Measurements from ENCODE around the gene RIPOR3. TPM values are rescaled to one million over a fixed set of nuclear protein-coding genes. Genes with fewer than 3 reads are reported as not detected.

Gene RIPOR3
- total RNA-seq, 4 donors from 2014 or later = 1.8 to 12.7 (median 4.9) TPM

GRCh38 chr20:50589548-50590347 lies 101.6 kb downstream of the RIPOR3 start:
- H3K4me3 ChIP-seq (ENCODE audit: low read depth, poor library complexity, severe bottlenecking) = no peak overlapping the region
- TF ChIP-seq, protein P1, sequence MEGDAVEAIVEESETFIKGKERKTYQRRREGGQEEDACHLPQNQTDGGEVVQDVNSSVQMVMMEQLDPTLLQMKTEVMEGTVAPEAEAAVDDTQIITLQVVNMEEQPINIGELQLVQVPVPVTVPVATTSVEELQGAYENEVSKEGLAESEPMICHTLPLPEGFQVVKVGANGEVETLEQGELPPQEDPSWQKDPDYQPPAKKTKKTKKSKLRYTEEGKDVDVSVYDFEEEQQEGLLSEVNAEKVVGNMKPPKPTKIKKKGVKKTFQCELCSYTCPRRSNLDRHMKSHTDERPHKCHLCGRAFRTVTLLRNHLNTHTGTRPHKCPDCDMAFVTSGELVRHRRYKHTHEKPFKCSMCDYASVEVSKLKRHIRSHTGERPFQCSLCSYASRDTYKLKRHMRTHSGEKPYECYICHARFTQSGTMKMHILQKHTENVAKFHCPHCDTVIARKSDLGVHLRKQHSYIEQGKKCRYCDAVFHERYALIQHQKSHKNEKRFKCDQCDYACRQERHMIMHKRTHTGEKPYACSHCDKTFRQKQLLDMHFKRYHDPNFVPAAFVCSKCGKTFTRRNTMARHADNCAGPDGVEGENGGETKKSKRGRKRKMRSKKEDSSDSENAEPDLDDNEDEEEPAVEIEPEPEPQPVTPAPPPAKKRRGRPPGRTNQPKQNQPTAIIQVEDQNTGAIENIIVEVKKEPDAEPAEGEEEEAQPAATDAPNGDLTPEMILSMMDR (IDR thresholded peaks at IDR 0.05) = no peak
- TF ChIP-seq POLR2A (IDR thresholded peaks at IDR 0.05) = no peak
- intact Hi-C loops (cut with DNase I; ENCODE audit: low total_unique reads) = loop anchor here (5.0 to 10.0 kb wide), 2 partner anchors 115 to 402 kb away; no protein-coding TSS in a partner anchor
- WGBS, 2 donors = 81 to 87% methylated on average over 20 of the region's 20 CpGs
- DNase-seq (ENCODE audit: low spot score in 2 of 2) = no peak

- DNase-seq (ENCODE audit: low spot score in 2 of 2) = peak in 1 of 2 donors; percentile 56
- no peak for TF ChIP-seq POLR2A (IDR thresholded peaks at IDR 0.05)
- TF ChIP-seq, protein P1 (IDR thresholded peaks at IDR 0.05) = peak in 1 of 3 donors; percentile 83
- H3K4me3 ChIP-seq (ENCODE audit: low read depth, poor library complexity, severe bottlenecking) = no peak overlapping the region
- WGBS, 2 donors = 39 to 49% methylated on average over 12 of the region's 12 CpGs
- intact Hi-C loops (cut with DNase I; ENCODE audit: low total_unique reads) = loop anchor here (5.0 to 10.0 kb wide), 2 partner anchors 113 to 401 kb away; no protein-coding TSS in a partner anchor
Measured at GRCh38 chr20:50588034-50588736, 103.2 kb downstream of the RIPOR3 start.

DNA sequence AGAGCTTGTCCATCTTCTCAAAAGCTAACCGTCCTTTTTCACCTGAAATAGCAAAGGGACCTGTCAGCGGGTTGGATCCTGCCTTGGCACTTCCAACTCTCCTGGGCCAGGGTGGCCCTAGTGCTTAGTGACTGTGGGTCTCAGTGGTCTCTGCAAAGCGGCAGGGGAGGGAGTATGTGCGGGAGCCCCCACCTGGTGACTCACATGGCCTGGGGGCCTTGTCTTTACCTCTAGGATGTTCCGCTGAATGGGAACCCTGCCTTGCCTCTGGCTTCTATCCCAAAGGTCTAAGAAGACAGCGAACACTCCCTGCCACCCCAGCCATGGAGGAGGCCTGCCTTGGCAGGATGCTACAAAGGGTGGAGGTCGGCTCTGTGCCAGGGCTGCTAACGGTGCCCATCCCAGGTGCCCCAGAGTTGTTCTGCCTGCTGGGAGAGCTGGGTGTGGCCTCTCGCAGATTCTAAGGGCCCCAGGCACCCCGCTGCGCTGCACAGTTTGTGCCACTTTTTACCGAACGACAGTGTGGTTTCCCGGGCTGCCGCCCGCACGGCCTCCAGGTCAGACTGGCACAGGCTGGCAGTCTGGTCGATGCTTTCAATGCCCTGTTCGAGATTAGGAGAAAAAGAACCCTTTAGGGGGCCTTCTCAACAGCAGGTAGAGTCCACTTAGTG lies 103.9 kb downstream of the RIPOR3 start:
- intact Hi-C loops (cut with DNase I; ENCODE audit: low total_unique reads) = loop anchor here (5.0 to 10.0 kb wide), 2 partner anchors 113 to 400 kb away; no protein-coding TSS in a partner anchor
- 55 to 62% methylated on average over 17 to 19 of the region's 19 CpGs for WGBS, 2 donors
- no peak for TF ChIP-seq POLR2A (IDR thresholded peaks at IDR 0.05)
- TF ChIP-seq, protein P1 (IDR thresholded peaks at IDR 0.05) = no peak
- DNase-seq (ENCODE audit: low spot score in 2 of 2) = peak; percentile 82 to 95
- H3K4me3 ChIP-seq (ENCODE audit: low read depth, poor library complexity, severe bottlenecking) = no peak overlapping the region

DNA sequence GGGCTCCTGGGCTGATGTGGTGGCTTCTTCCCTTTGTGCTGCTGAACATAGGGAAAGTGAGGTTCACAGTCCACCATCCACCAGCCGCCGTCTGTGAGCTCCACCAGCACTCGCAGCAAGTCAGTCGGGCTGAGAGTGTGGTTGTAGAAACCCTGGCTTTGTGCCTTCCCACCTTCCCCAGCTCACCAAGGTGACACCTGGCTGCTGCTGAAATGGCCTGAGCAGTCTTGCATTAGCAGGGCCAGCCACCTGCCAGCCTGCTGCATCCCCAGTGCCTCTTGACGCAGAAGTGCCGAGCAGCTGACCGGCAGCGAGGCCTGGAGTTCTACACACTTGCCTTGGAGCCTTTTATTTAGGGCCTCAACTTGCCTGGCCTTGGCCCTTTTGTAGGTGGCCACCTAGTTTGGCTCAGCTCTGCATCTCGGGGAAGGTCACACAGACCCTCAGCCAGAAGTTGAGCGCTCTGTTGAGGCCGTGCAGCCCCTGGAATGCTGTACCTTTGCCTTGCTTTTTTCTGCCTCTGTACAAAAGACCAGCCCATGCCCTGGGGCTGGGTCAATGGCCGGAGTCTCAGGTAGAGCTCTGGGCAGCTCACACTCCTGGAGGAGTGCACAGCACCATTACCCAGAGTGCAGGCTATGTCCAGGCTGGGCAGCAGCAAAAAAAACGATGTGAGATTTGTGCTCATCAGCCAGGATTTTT lies 104.7 kb downstream of the RIPOR3 start:
- WGBS, 2 donors = 86 to 89% methylated on average over 13 of the region's 13 CpGs
- TF ChIP-seq POLR2A (IDR thresholded peaks at IDR 0.05) = no peak
- TF ChIP-seq, protein P1 (IDR thresholded peaks at IDR 0.05) = no peak
- intact Hi-C loops (cut with DNase I; ENCODE audit: low total_unique reads) = loop anchor here (5.0 to 10.0 kb wide), 2 partner anchors 112 to 399 kb away; no protein-coding TSS in a partner anchor
- no peak for DNase-seq (ENCODE audit: low spot score in 2 of 2)
- H3K4me3 ChIP-seq (ENCODE audit: low read depth, poor library complexity, severe bottlenecking) = no peak overlapping the region

DNA sequence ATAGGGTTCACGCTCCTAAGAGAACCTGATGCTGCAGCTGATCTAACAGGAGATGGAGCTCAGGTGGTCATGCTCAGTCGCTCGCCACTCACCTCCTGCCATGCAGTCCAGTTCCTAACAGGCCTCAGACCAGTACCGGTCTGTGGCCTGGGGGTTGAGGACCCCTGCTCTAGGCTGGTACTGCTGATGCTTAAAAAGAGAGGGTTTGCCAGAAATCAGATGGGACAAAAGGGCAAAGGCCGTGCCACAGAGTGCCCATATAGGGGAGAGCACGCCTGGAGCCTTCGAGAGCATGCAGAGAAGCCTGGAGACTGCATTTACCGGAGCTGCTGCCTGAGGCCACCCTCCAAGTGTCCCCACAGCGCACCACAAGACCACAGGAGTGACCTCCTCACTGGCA lies 105.7 kb downstream of the RIPOR3 start:
- no peak for DNase-seq (ENCODE audit: low spot score in 2 of 2)
- intact Hi-C loops (cut with DNase I; ENCODE audit: low total_unique reads) = loop anchor here (5.0 to 10.0 kb wide), 2 partner anchors 111 to 398 kb away; no protein-coding TSS in a partner anchor
- no peak for TF ChIP-seq POLR2A (IDR thresholded peaks at IDR 0.05)
- TF ChIP-seq, protein P1 (IDR thresholded peaks at IDR 0.05) = no peak
- 93 to 97% methylated on average over 9 of the region's 9 CpGs for WGBS, 2 donors
- H3K4me3 ChIP-seq (ENCODE audit: low read depth, poor library complexity, severe bottlenecking) = no peak overlapping the region

All from lower leg skin (tissue), 4 donors.